Activated CD4-positive, CD25-positive, alpha-beta regulatory T cell treated with anti-CD3 and anti-CD28 coated beads, Interleukin-2, amount 50 U/mL, for 24 hours (primary cell): ENCODE results near the gene GP1BB.
"Not testable (repeated sequence)": the region's sequence is repeated elsewhere in the genome, so short reads cannot be mapped to it uniquely, and the experiment has no call there.

ENCODE experiments used
- ATAC-seq, 2 donors: fragments of 150-1000 bp; cut with Tn5 transposase; one replicate each; pipeline ENCODE4 v1.10.0; 2021; ENCODE audit warnings: mild to moderate bottlenecking in 1 of 2, moderate library complexity in 1 of 2

Gene GP1BB

GRCh38 chr22:19693981-19694670, 29.2 kb upstream of the GP1BB start:
- no peak for ATAC-seq

GRCh38 chr22:19694696-19695095, 28.6 kb upstream of the GP1BB start:
- no peak for ATAC-seq

- ATAC-seq, result no peak
Observed at GRCh38 chr22:19696504-19697276, 26.6 kb upstream of the GP1BB start.

- not testable (repeated sequence) for ATAC-seq
Observed at GRCh38 chr22:19697871-19698270, 25.5 kb upstream of the GP1BB start.

- no peak for ATAC-seq
Observed at GRCh38 chr22:19700790-19701419, 22.4 kb upstream of the GP1BB start.

- no peak for ATAC-seq
Observed at GRCh38 chr22:19701420-19702145, 21.8 kb upstream of the GP1BB start.

GRCh38 chr22:19703869-19704268, 19.5 kb upstream of the GP1BB start:
- ATAC-seq, result no peak

- no peak for ATAC-seq
Observed at GRCh38 chr22:19704355-19705015, 18.9 kb upstream of the GP1BB start.

GRCh38 chr22:19705181-19705934, 18.0 kb upstream of the GP1BB start:
- no peak for ATAC-seq

- no peak for ATAC-seq
Observed at GRCh38 chr22:19706661-19707151, 16.6 kb upstream of the GP1BB start.

GRCh38 chr22:19707347-19708290, 15.7 kb upstream of the GP1BB start:
- no peak for ATAC-seq

- ATAC-seq, result no peak
Observed at GRCh38 chr22:19708321-19709011, 14.9 kb upstream of the GP1BB start.

- no peak for ATAC-seq
Observed at GRCh38 chr22:19709063-19709769, 14.1 kb upstream of the GP1BB start.

GRCh38 chr22:19710020-19710768, 13.1 kb upstream of the GP1BB start:
- ATAC-seq, result no peak

- ATAC-seq, result no peak
Observed at GRCh38 chr22:19710769-19711106, 12.6 kb upstream of the GP1BB start.

- no peak for ATAC-seq
Observed at GRCh38 chr22:19713245-19713644, 10.1 kb upstream of the GP1BB start.

GRCh38 chr22:19713650-19714311, 9.6 kb upstream of the GP1BB start:
- no peak for ATAC-seq
